ENCODE measurements around the gene DHRS7C.

The DHRS7C gene

DNA sequence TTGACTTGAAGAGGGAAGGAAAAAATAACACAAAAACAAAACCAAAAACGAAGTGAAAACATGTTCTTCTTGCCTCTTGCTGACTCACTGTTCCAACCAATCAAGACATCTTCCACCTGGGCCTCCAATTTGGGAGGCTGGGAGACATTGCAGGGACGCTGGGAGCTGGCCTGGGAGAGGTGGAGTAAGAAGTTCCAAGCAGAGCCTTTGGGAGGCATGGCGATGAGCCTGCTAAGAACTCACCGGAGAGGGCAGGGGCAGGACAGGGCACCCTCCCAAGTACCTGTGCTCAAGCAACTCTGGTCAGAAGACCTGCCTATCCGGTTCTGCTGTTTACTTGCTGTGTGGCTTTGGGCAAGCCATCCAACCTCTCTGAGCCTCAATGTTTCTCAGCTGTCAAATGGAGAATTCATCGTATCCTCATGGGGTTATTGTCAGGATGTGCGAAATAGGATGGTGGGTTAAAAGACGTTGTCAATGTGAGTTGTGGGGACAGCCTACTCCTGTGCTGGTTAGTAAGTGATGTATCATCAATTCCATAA lies 33.5 kb upstream of the DHRS7C start:
- peaks cover 2% of the 10 kb centered on the region for H3K9me3 ChIP-seq (ENCODE audit: insufficient read depth, low read depth, low read length)
- H3K23ac ChIP-seq (ENCODE audit: low read length): no peak overlapping the region
- no peak overlapping the region for H3K4me3 ChIP-seq (ENCODE audit: low read depth, low read length)
- no peak overlapping the region for H2AFZ ChIP-seq (ENCODE audit: insufficient read depth, low read length, poor library complexity)
- H3K36me3 ChIP-seq (ENCODE audit: control insufficient read depth in 1 of 2, insufficient read depth in 2 of 2, low read length in 2 of 2): no peaks in the 10 kb centered on the region
- H3K4me2 ChIP-seq (ENCODE audit: low read length): no peak overlapping the region
- no peak overlapping the region for H4K12ac ChIP-seq (ENCODE audit: low read depth, low read length)
- H3K18ac ChIP-seq (ENCODE audit: low read length): no peak overlapping the region
- H3K4ac ChIP-seq (ENCODE audit: low read depth, low read length): no peak overlapping the region
- H3K79me2 ChIP-seq (ENCODE audit: control insufficient read depth, insufficient read depth, low read length, poor library complexity): no peaks in the 10 kb centered on the region
- H3K4me1 ChIP-seq (ENCODE audit: control insufficient read depth in 1 of 2, insufficient read depth in 2 of 2, low read length in 2 of 2): peaks cover 0 to 10% of the 10 kb centered on the region in 2 experiments
- H4K8ac ChIP-seq (ENCODE audit: low read depth, low read length): no peak overlapping the region
- H2BK5ac ChIP-seq (ENCODE audit: low read depth, low read length, poor library complexity): no peak overlapping the region
- H3K14ac ChIP-seq (ENCODE audit: low read length): no peak overlapping the region
- no peak overlapping the region for H4K91ac ChIP-seq (ENCODE audit: low read depth, low read length)
- no peaks in the 10 kb centered on the region for H3K79me1 ChIP-seq (ENCODE audit: low read length)
- H2BK120ac ChIP-seq (ENCODE audit: insufficient read depth, low read length, poor library complexity): no peak overlapping the region
- no peak overlapping the region for H2AK5ac ChIP-seq (ENCODE audit: low read length)
- no CpG with 5 or more reads among the region's 8 CpGs for WGBS (ENCODE audit: extremely low coverage, insufficient coverage, insufficient read length)
- DNase-seq: peak in 1 of 2 donors; percentile 46
- H3K27ac ChIP-seq (ENCODE audit: low read depth, low read length): no peak overlapping the region
- H2BK12ac ChIP-seq (ENCODE audit: low read length): no peak overlapping the region
- H3K9ac ChIP-seq (ENCODE audit: low read length): no peak overlapping the region
- H3K27me3 ChIP-seq (ENCODE audit: insufficient read depth, low read length): no peaks in the 10 kb centered on the region

DNA sequence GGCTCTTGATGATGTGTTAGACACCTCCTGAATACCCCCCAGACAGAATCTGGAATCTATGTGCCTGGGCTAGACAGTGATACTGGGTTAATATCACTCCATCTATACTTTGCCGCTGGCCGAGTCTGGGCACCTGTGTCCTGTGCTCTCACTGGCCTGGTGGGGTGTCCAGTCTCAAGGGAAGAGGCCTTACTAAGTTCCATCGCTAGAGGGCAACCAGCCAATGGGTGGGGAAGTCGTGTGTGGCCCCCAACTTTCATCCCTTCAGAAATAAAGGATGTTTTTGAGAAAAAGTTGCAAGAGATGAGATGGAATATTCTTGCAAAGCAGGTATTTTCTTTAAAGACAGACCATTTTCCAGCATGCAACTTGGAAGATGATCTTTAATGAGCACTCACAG lies 32.7 kb upstream of the DHRS7C start:
- H3K23ac ChIP-seq (ENCODE audit: low read length): no peak overlapping the region
- peaks cover 0 to 10% of the 10 kb centered on the region in 2 experiments for H3K4me1 ChIP-seq (ENCODE audit: control insufficient read depth in 1 of 2, insufficient read depth in 2 of 2, low read length in 2 of 2)
- H2BK5ac ChIP-seq (ENCODE audit: low read depth, low read length, poor library complexity): no peak overlapping the region
- H3K18ac ChIP-seq (ENCODE audit: low read length): no peak overlapping the region
- H2BK12ac ChIP-seq (ENCODE audit: low read length): no peak overlapping the region
- DNase-seq: no peak
- no peaks in the 10 kb centered on the region for H3K27me3 ChIP-seq (ENCODE audit: insufficient read depth, low read length)
- H3K79me2 ChIP-seq (ENCODE audit: control insufficient read depth, insufficient read depth, low read length, poor library complexity): no peaks in the 10 kb centered on the region
- peaks cover 2% of the 10 kb centered on the region for H3K9me3 ChIP-seq (ENCODE audit: insufficient read depth, low read depth, low read length)
- WGBS (ENCODE audit: extremely low coverage, insufficient coverage, insufficient read length): no CpG with 5 or more reads among the region's 4 CpGs
- no peak overlapping the region for H3K4ac ChIP-seq (ENCODE audit: low read depth, low read length)
- H2AK5ac ChIP-seq (ENCODE audit: low read length): no peak overlapping the region
- no peaks in the 10 kb centered on the region for H3K36me3 ChIP-seq (ENCODE audit: control insufficient read depth in 1 of 2, insufficient read depth in 2 of 2, low read length in 2 of 2)
- no peak overlapping the region for H3K27ac ChIP-seq (ENCODE audit: low read depth, low read length)
- no peak overlapping the region for H4K12ac ChIP-seq (ENCODE audit: low read depth, low read length)
- H2AFZ ChIP-seq (ENCODE audit: insufficient read depth, low read length, poor library complexity): no peak overlapping the region
- H3K14ac ChIP-seq (ENCODE audit: low read length): no peak overlapping the region
- H3K4me2 ChIP-seq (ENCODE audit: low read length): no peak overlapping the region
- H2BK120ac ChIP-seq (ENCODE audit: insufficient read depth, low read length, poor library complexity): no peak overlapping the region
- no peak overlapping the region for H3K9ac ChIP-seq (ENCODE audit: low read length)
- no peaks in the 10 kb centered on the region for H3K79me1 ChIP-seq (ENCODE audit: low read length)
- no peak overlapping the region for H4K91ac ChIP-seq (ENCODE audit: low read depth, low read length)
- H4K8ac ChIP-seq (ENCODE audit: low read depth, low read length): no peak overlapping the region
- no peak overlapping the region for H3K4me3 ChIP-seq (ENCODE audit: low read depth, low read length)

DNA sequence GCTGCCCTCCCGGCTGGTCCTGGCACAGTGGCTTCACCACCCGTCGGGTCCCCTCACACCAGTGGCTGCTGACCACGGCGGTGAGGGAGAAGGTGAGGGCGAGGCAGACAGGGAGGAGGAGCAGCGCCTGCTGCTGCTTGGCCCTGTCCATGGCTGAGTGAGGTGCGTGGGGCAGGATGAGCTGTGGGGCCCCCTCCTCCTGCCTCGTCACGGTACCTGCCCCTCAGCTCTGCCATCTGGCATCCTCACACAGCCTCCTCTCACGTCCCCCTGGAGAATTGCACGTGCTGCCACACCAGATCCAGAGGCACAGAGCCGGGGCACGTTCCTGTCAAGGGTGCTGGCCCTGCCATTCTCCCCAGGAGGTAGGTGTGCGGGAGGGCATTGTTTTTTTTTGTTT lies 30.5 kb upstream of the DHRS7C start, which contains the start of gene GSG1L2:
TSS of gene GSG1L2 (minus strand) at position 159 of the 400 bp plus-strand sequence. CDS start at position 151, 8 bp downstream.
- H4K91ac ChIP-seq (ENCODE audit: low read depth, low read length): no peak within 1 kb of the TSS
- H4K8ac ChIP-seq (ENCODE audit: low read depth, low read length): no peak within 1 kb of the TSS
- no peak within 1 kb of the TSS for H3K27ac ChIP-seq (ENCODE audit: low read depth, low read length)
- no peaks in the 10 kb centered on the region for H3K79me1 ChIP-seq (ENCODE audit: low read length)
- no peak within 1 kb of the TSS for H2AK5ac ChIP-seq (ENCODE audit: low read length)
- H4K12ac ChIP-seq (ENCODE audit: low read depth, low read length): no peak within 1 kb of the TSS
- no peak within 1 kb of the TSS for H3K18ac ChIP-seq (ENCODE audit: low read length)
- no peak within 1 kb of the TSS for H3K14ac ChIP-seq (ENCODE audit: low read length)
- H3K4me3 ChIP-seq (ENCODE audit: low read depth, low read length): peak within 1 kb of the TSS; percentile 28
- peaks cover 0 to 2% of the 10 kb centered on the region in 2 experiments for H3K4me1 ChIP-seq (ENCODE audit: control insufficient read depth in 1 of 2, insufficient read depth in 2 of 2, low read length in 2 of 2)
- H3K23ac ChIP-seq (ENCODE audit: low read length): no peak within 1 kb of the TSS
- H3K27me3 ChIP-seq (ENCODE audit: insufficient read depth, low read length): no peaks in the 10 kb centered on the region
- no peak within 1 kb of the TSS for H3K9ac ChIP-seq (ENCODE audit: low read length)
- H3K79me2 ChIP-seq (ENCODE audit: control insufficient read depth, insufficient read depth, low read length, poor library complexity): no peaks in the 10 kb centered on the region
- H2AFZ ChIP-seq (ENCODE audit: insufficient read depth, low read length, poor library complexity): no peak within 1 kb of the TSS
- H3K4ac ChIP-seq (ENCODE audit: low read depth, low read length): no peak within 1 kb of the TSS
- H2BK5ac ChIP-seq (ENCODE audit: low read depth, low read length, poor library complexity): no peak within 1 kb of the TSS
- WGBS (ENCODE audit: extremely low coverage, insufficient coverage, insufficient read length): no CpG with 5 or more reads among the region's 15 CpGs
- DNase-seq: no peak
- no peak within 1 kb of the TSS for H2BK120ac ChIP-seq (ENCODE audit: insufficient read depth, low read length, poor library complexity)
- H3K4me2 ChIP-seq (ENCODE audit: low read length): no peak within 1 kb of the TSS
- no peak within 1 kb of the TSS for H2BK12ac ChIP-seq (ENCODE audit: low read length)
- peaks cover 2% of the 10 kb centered on the region for H3K9me3 ChIP-seq (ENCODE audit: insufficient read depth, low read depth, low read length)
- H3K36me3 ChIP-seq (ENCODE audit: control insufficient read depth in 1 of 2, insufficient read depth in 2 of 2, low read length in 2 of 2): no peaks in the 10 kb centered on the region

DNA sequence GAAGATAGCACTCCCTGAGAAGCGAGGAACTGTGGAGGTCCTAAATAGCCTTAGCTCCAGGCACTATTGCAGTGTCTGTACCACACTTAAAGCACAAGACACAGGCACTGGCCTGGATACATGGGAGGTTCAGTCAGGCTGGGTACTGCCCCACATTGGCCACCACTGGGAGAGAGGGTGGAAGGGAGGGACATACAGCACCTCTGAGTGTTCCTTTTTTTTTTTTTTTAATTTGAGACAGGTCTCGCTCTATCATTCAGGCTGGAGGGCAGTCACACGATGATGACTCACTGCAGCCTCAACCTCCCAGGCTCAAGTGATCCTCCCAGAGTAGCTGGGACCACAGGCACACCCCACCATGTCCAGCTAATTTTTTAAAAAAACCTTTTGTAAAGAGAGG lies 29.1 kb upstream of the DHRS7C start:
- Histone ChIP-seq H3K4me2 (ENCODE audit: low read length) (no peak overlapping the region), H3K23ac (ENCODE audit: low read length) (peak overlapping the region; percentile 56), H3K36me3 (ENCODE audit: control insufficient read depth in 1 of 2, insufficient read depth in 2 of 2, low read length in 2 of 2) (no peaks in the 10 kb centered on the region), H2BK120ac (ENCODE audit: insufficient read depth, low read length, poor library complexity) (no peak overlapping the region), H3K9me3 (ENCODE audit: insufficient read depth, low read depth, low read length) (peaks cover 4% of the 10 kb centered on the region), H4K91ac (ENCODE audit: low read depth, low read length) (no peak overlapping the region), H3K27ac (ENCODE audit: low read depth, low read length) (no peak overlapping the region), H2BK5ac (ENCODE audit: low read depth, low read length, poor library complexity) (no peak overlapping the region), H4K8ac (ENCODE audit: low read depth, low read length) (no peak overlapping the region), H2AK5ac (ENCODE audit: low read length) (no peak overlapping the region), H3K9ac (ENCODE audit: low read length) (no peak overlapping the region), H3K14ac (ENCODE audit: low read length) (no peak overlapping the region), H2AFZ (ENCODE audit: insufficient read depth, low read length, poor library complexity) (no peak overlapping the region), H3K79me2 (ENCODE audit: control insufficient read depth, insufficient read depth, low read length, poor library complexity) (no peaks in the 10 kb centered on the region), H4K12ac (ENCODE audit: low read depth, low read length) (no peak overlapping the region), H3K79me1 (ENCODE audit: low read length) (no peaks in the 10 kb centered on the region), H3K18ac (ENCODE audit: low read length) (no peak overlapping the region), H3K4me1 (ENCODE audit: control insufficient read depth in 1 of 2, insufficient read depth in 2 of 2, low read length in 2 of 2) (no peaks in the 10 kb centered on the region), H3K4ac (ENCODE audit: low read depth, low read length) (no peak overlapping the region), H3K27me3 (ENCODE audit: insufficient read depth, low read length) (no peaks in the 10 kb centered on the region), H2BK12ac (ENCODE audit: low read length) (no peak overlapping the region), H3K4me3 (ENCODE audit: low read depth, low read length) (no peak overlapping the region)
- no peak for DNase-seq
- WGBS (ENCODE audit: extremely low coverage, insufficient coverage, insufficient read length): no CpG with 5 or more reads among the region's 3 CpGs

Measured in trophoblast cell (in vitro differentiated cells and primary cell).